ENCODE measurements around the gene GGN. TPM values are rescaled to one million over a fixed set of nuclear protein-coding genes. Genes with fewer than 3 reads are reported as not detected.

Gene GGN
- total and polyA plus RNA-seq, 9 of the 15 experiments (the other 6 are each of a cell fraction or from before 2014, with no cell fraction given): 0.15 to 0.33 TPM; not detected in 7

GRCh38 chr19:38336638-38337359 lies 51.0 kb downstream of the GGN start (continued):
- TF ChIP-seq ZBTB2 (IDR thresholded peaks at IDR 0.05): peak; percentile 77
- TF ChIP-seq GTF2A2 (tag; IDR thresholded peaks at IDR 0.05): no peak
- no peak for TF ChIP-seq ZNF24 (IDR thresholded peaks at IDR 0.05)
- TF ChIP-seq HOXB6 (CRISPR knock-in tag; IDR thresholded peaks at IDR 0.05; ENCODE audit: borderline replicate concordance): no peak
- no peak for TF ChIP-seq TGIF2 (CRISPR knock-in tag; IDR thresholded peaks at IDR 0.05)
- TF ChIP-seq ETS2 (tag; IDR thresholded peaks at IDR 0.05; ENCODE audit: borderline replicate concordance, poor library complexity, severe bottlenecking): no peak
- 0 out of 2 replicates have a peak, but pooled peaks have one; percentile 17 for TF ChIP-seq TFAP4 (CRISPR knock-in tag; IDR thresholded peaks at IDR 0.05; ENCODE audit: borderline replicate concordance)
- TF ChIP-seq KLF16 (IDR thresholded peaks at IDR 0.05): no peak; the same call in 1 of the 2 replicates
- no peak for TF ChIP-seq KAT8 (IDR thresholded peaks at IDR 0.05; ENCODE audit: low read depth)
- TF ChIP-seq ATF7 (IDR thresholded peaks at IDR 0.05): no peak
- no peak for TF ChIP-seq KLF1 (tag; IDR thresholded peaks at IDR 0.05)
- TF ChIP-seq SAFB2 (IDR thresholded peaks at IDR 0.05; ENCODE audit: borderline replicate concordance, low read depth, low read length, severe bottlenecking): no peak
- no peak for TF ChIP-seq MAFF (IDR thresholded peaks at IDR 0.05; ENCODE audit: low read length)
- TF ChIP-seq THAP7 (CRISPR knock-in tag; IDR thresholded peaks at IDR 0.05): no peak
- TF ChIP-seq ZNF197 (CRISPR knock-in tag; IDR thresholded peaks at IDR 0.05; ENCODE audit: low read depth): no peak
- TF ChIP-seq LCOR (CRISPR knock-in tag; IDR thresholded peaks at IDR 0.05): peak; percentile 39; the same call in 1 of the 2 replicates
- TF ChIP-seq PHB2 (IDR thresholded peaks at IDR 0.05; ENCODE audit: low read depth): 0 out of 2 replicates have a peak, but pooled peaks have one; percentile 60
- no peak for TF ChIP-seq ILF3 (IDR thresholded peaks at IDR 0.05; ENCODE audit: borderline replicate concordance)
- TF ChIP-seq CC2D1A (IDR thresholded peaks at IDR 0.05): no peak; the same call in 1 of the 2 replicates
- no peak for TF ChIP-seq SAFB (IDR thresholded peaks at IDR 0.05; ENCODE audit: borderline replicate concordance, low read depth, low read length)
- peak; percentile 25 for TF ChIP-seq ARID1B (IDR thresholded peaks at IDR 0.05)
- TF ChIP-seq DNMT1 (IDR thresholded peaks at IDR 0.05): peak; percentile 92; the same call in 1 of the 2 replicates
- no peak for TF ChIP-seq HIVEP1 (CRISPR knock-in tag; IDR thresholded peaks at IDR 0.05)
- TF ChIP-seq PTRF (tag; IDR thresholded peaks at IDR 0.05): no peak
- TF ChIP-seq ZNF695 (CRISPR knock-in tag; IDR thresholded peaks at IDR 0.05): no peak
- no peak for TF ChIP-seq MAFK (IDR thresholded peaks at IDR 0.05; ENCODE audit: low read length)
- TF ChIP-seq TAF7 (tag; IDR thresholded peaks at IDR 0.05): no peak
- TF ChIP-seq ILK (tag; IDR thresholded peaks at IDR 0.05; ENCODE audit: borderline replicate concordance, low read depth): no peak
- no peak for TF ChIP-seq ZNF133 (CRISPR knock-in tag; IDR thresholded peaks at IDR 0.05)
- TF ChIP-seq TAF1 (IDR thresholded peaks at IDR 0.05; ENCODE audit: control insufficient read depth, extremely low read depth, insufficient read depth, low read length, severe bottlenecking): no peak

Measured in K562 (cell line).